DOHH2 (cell line): ENCODE measurements around the gene ENTPD7.

Experiments used
- CTCF ChIP-seq: fragments of 200-600 bp; sonication (generic); IDR thresholded peaks from one replicate; pipeline ENCODE4 v1.5.1; 2014; ENCODE audit warnings: antibody characterized with exemption, mild to moderate bottlenecking, low read depth, low read length; ENCODE audit not compliant: poor library complexity, severe bottlenecking
- EZH2phosphoT487 ChIP-seq: fragments of 200-600 bp; sonication (generic); IDR thresholded peaks from 2 replicates; pipeline ENCODE4 v1.6.1; 2017; ENCODE audit warnings: borderline replicate concordance, mild to moderate bottlenecking, antibody characterized with exemption, low read length, moderate library complexity, mixed read lengths

DNA sequence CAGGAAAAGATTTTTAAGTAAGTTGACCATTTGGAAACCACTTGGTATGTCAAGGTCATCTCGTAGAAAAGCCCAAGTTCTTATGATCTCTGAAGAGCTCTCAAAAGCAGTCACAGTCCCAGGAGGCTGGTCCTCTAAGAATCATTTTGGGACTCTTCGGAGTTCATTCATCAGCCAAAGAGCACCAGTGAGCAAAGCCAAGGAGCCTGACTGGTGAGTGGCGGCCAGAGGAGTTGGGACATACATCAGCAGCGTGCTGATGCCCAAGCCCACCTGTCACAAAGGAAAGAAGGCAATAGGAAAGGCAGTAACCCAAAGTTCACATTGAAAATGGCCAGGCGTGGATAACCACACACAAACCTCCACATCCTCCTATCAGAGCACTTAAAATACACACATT lies 55.1 kb downstream of the ENTPD7 start:
- no peak for TF ChIP-seq CTCF
- TF ChIP-seq EZH2phosphoT487: no peak
